Astrocyte (in vitro differentiated cells and primary cell): ENCODE data around the gene MLN.

ENCODE experiments used
- CTCF ChIP-seq: IDR thresholded peaks from 2 replicates; pipeline ENCODE4 v1.5.1; 2011; ENCODE audit warnings: low read depth, mild to moderate bottlenecking, inconsistent platforms, low read length, moderate library complexity; ENCODE audit not compliant: insufficient read depth
- EZH2 ChIP-seq: IDR thresholded peaks from 2 replicates; pipeline ENCODE4 v1.6.1; 2012; ENCODE audit warnings: mild to moderate bottlenecking, low read length, inconsistent platforms; ENCODE audit not compliant: insufficient read depth

- TF ChIP-seq CTCF (no peak), EZH2 (no peak)
Observed at GRCh38 chr6:33751771-33752645, 51.8 kb downstream of the MLN start.
